Type B pancreatic cell (in vitro differentiated cells): ENCODE data around the gene GUF1. TPM values are rescaled to one million over a fixed set of nuclear protein-coding genes. Genes with fewer than 3 reads are reported as not detected.

ENCODE experiments used
- DNase-seq: peaks from one replicate; pipeline ENCODE4 v3.0.0; 2021; ENCODE audit warnings: mixed read lengths; ENCODE audit not compliant: unreplicated experiment; ENCODE audit errors: extremely low spot score
- H3K27ac Mint-ChIP-seq: 2 replicates; pipeline ENCODE4 v1.8.0; 2021; ENCODE audit warnings: mild to moderate bottlenecking, mixed read lengths
- H3K27me3 Mint-ChIP-seq: 2 replicates; pipeline ENCODE4 v1.8.0; 2021; ENCODE audit warnings: mixed read lengths
- H3K36me3 Mint-ChIP-seq: 2 replicates; pipeline ENCODE4 v1.8.0; 2021; ENCODE audit warnings: mixed read lengths
- H3K4me1 Mint-ChIP-seq: one replicate; pipeline ENCODE4 v1.8.0; 2021; ENCODE audit warnings: mixed read lengths; ENCODE audit not compliant: unreplicated experiment
- H3K4me3 Mint-ChIP-seq: 2 replicates; pipeline ENCODE4 v1.8.0; 2021; ENCODE audit warnings: mild to moderate bottlenecking, mixed read lengths
- H3K9me3 Mint-ChIP-seq: 2 replicates; pipeline ENCODE4 v1.8.0; 2021; ENCODE audit warnings: mixed read lengths
- CTCF ChIP-seq: fragments of 200-600 bp; sonication (generic); conservative IDR thresholded peaks from 2 replicates; pipeline ENCODE4 v1.5.0; 2021; ENCODE audit warnings: antibody characterized with exemption, mild to moderate bottlenecking
- total RNA-seq: library from RNA; stranded (reverse); gene quantifications from 2 replicates; pipeline ENCODE4 v1.2.1, GENCODE V29; 2021; ENCODE audit warnings: low replicate concordance

The GUF1 gene
- total RNA-seq, 1 donor from 2014 or later = 27.8 TPM

- Mint-ChIP-seq H3K4me3 (no peak overlapping the region), H3K27me3 (peaks cover 3% of the 10 kb centered on the region), H3K27ac (no peak overlapping the region)
Observed at GRCh38 chr4:44646151-44646550, 32.1 kb upstream of the GUF1 start.

GRCh38 chr4:44651425-44651824, 26.8 kb upstream of the GUF1 start, which contains the start of gene YIPF7:
TSS of gene YIPF7 (minus strand) at chr4:44651625. CDS start at chr4:44650100, 1,525 bp downstream.
- no peaks in the 10 kb centered on the region for H3K4me1 Mint-ChIP-seq
- DNase-seq = no peak
- H3K27ac Mint-ChIP-seq = no peak within 1 kb of the TSS
- no peak for TF ChIP-seq CTCF
- no peaks in the 10 kb centered on the region for H3K9me3 Mint-ChIP-seq
- no peak within 1 kb of the TSS for H3K4me3 Mint-ChIP-seq
- peaks cover 22% of the 10 kb centered on the region for H3K27me3 Mint-ChIP-seq
- no peaks in the 10 kb centered on the region for H3K36me3 Mint-ChIP-seq

More at GRCh38 chr4:44646151-44646550, 32.1 kb upstream of the GUF1 start:
- Mint-ChIP-seq H3K9me3 (no peaks in the 10 kb centered on the region), H3K4me1 (no peaks in the 10 kb centered on the region), H3K36me3 (no peaks in the 10 kb centered on the region)
- DNase-seq = no peak
- TF ChIP-seq CTCF = no peak

GRCh38 chr4:44652002-44652401, 26.2 kb upstream of the GUF1 start:
- H3K27me3 Mint-ChIP-seq = peaks cover 22% of the 10 kb centered on the region
- no peak overlapping the region for H3K27ac Mint-ChIP-seq
- no peak for TF ChIP-seq CTCF
- no peak for DNase-seq
- no peaks in the 10 kb centered on the region for H3K4me1 Mint-ChIP-seq
- H3K36me3 Mint-ChIP-seq = no peaks in the 10 kb centered on the region
- no peaks in the 10 kb centered on the region for H3K9me3 Mint-ChIP-seq
- H3K4me3 Mint-ChIP-seq = no peak overlapping the region

GRCh38 chr4:44660396-44660795, 17.8 kb upstream of the GUF1 start:
- TF ChIP-seq CTCF = no peak
- no peak overlapping the region for H3K27ac Mint-ChIP-seq
- peaks cover 3% of the 10 kb centered on the region for H3K27me3 Mint-ChIP-seq
- H3K4me1 Mint-ChIP-seq = peaks cover 11% of the 10 kb centered on the region
- no peaks in the 10 kb centered on the region for H3K9me3 Mint-ChIP-seq
- no peak overlapping the region for H3K4me3 Mint-ChIP-seq
- DNase-seq = no peak
- H3K36me3 Mint-ChIP-seq = no peaks in the 10 kb centered on the region

GRCh38 chr4:44661940-44662622, 16.1 kb upstream of the GUF1 start:
- no peaks in the 10 kb centered on the region for H3K9me3 Mint-ChIP-seq
- no peak for TF ChIP-seq CTCF
- DNase-seq = no peak
- no peak overlapping the region for H3K4me3 Mint-ChIP-seq
- peaks cover 11% of the 10 kb centered on the region for H3K4me1 Mint-ChIP-seq
- no peaks in the 10 kb centered on the region for H3K36me3 Mint-ChIP-seq
- no peak overlapping the region for H3K27ac Mint-ChIP-seq
- H3K27me3 Mint-ChIP-seq = no peaks in the 10 kb centered on the region
